HepG2 (cell line): Measurements from ENCODE around the gene TMEM107. TPM values are rescaled to one million over a fixed set of nuclear protein-coding genes. Genes with fewer than 3 reads are reported as not detected.

Experiments used
- ASH2L ChIP-seq: fragments of 300-600, 200-600 bp; sonication (generic); IDR thresholded peaks from 2 replicates; pipeline ENCODE4 v1.7.0; 2017; ENCODE audit warnings: low read depth, mild to moderate bottlenecking, moderate library complexity, mixed read lengths, low read length; ENCODE audit not compliant: insufficient read length
- BCL6 ChIP-seq: IDR thresholded peaks from 2 replicates; pipeline ENCODE4 v1.6.1; 2016; ENCODE audit warnings: missing genetic modification reagents, missing compliant biosample characterization
- FOXA1 ChIP-seq, 2 experiments: fragments of 450-650 bp in 1 of 2; sonication (generic) in 1 of 2; formaldehyde crosslinking in 1 of 2; IDR thresholded peaks; 2 replicates each; pipeline versions ENCODE4 v1.4.0 to v1.6.1; 2016 to 2020; ENCODE audit warnings: missing genetic modification reagents in 1 of 2
- IKZF4 ChIP-seq: sonication (generic); formaldehyde crosslinking; IDR thresholded peaks from 2 replicates; pipeline ENCODE4 v1.5.1; 2020; ENCODE audit warnings: borderline replicate concordance, mild to moderate bottlenecking, low read depth, missing genetic modification reagents; ENCODE audit errors: not compliant biosample characterization
- IKZF5 ChIP-seq: IDR thresholded peaks from 2 replicates; pipeline ENCODE4 v1.6.1; 2018; ENCODE audit warnings: missing genetic modification reagents, mild to moderate bottlenecking, missing compliant biosample characterization
- KAT7 ChIP-seq: IDR thresholded peaks from 2 replicates; pipeline ENCODE4 v1.6.1; 2018; ENCODE audit warnings: borderline replicate concordance, missing compliant biosample characterization
- MXD3 ChIP-seq: IDR thresholded peaks from 2 replicates; pipeline ENCODE4 v1.6.1; 2016; ENCODE audit warnings: mild to moderate bottlenecking, missing biosample characterization, missing genetic modification reagents
- MXI1 ChIP-seq: IDR thresholded peaks from 3 replicates; pipeline ENCODE4 v1.6.1; 2012; ENCODE audit warnings: low read depth, low read length, inconsistent platforms, borderline replicate concordance
- RBAK ChIP-seq: sonication (generic); formaldehyde crosslinking; IDR thresholded peaks from 2 replicates; pipeline ENCODE4 v1.5.1; 2020; ENCODE audit warnings: mild to moderate bottlenecking, missing genetic modification reagents
- RFX5 ChIP-seq: IDR thresholded peaks from 2 replicates; pipeline ENCODE4 v1.6.1; 2011; ENCODE audit warnings: low read depth, low read length, improper control_type of control experiment
- SAP130 ChIP-seq: IDR thresholded peaks from 2 replicates; pipeline ENCODE4 v1.6.1; 2016; ENCODE audit warnings: low read depth
- SIX4 ChIP-seq: sonication (generic); formaldehyde crosslinking; IDR thresholded peaks from 2 replicates; pipeline ENCODE4 v1.4.0; 2020; ENCODE audit warnings: missing genetic modification reagents
- SP1 ChIP-seq, 2 experiments: fragments of 450-650 bp in 1 of 2; sonication (generic) in 1 of 2; formaldehyde crosslinking in 1 of 2; IDR thresholded peaks; 2 replicates each; pipeline versions ENCODE4 v1.4.0 to v1.6.1; 2016 to 2020; ENCODE audit warnings: missing genetic modification reagents in 1 of 2
- SRF ChIP-seq: IDR thresholded peaks from 2 replicates; pipeline ENCODE4 v1.6.1; 2011; ENCODE audit warnings: mild to moderate bottlenecking, low read depth, low read length, moderate library complexity
- TFAP4 ChIP-seq: sonication (generic); IDR thresholded peaks from 2 replicates; pipeline ENCODE4 v1.6.1; 2016; ENCODE audit warnings: low read depth, borderline replicate concordance
- ZBTB33 ChIP-seq: sonication (generic); formaldehyde crosslinking; IDR thresholded peaks from 2 replicates; pipeline ENCODE4 v1.4.0; 2020; ENCODE audit warnings: missing genetic modification reagents
- ZBTB7B ChIP-seq: sonication (generic); formaldehyde crosslinking; IDR thresholded peaks from 2 replicates; pipeline ENCODE4 v1.4.0; 2020; ENCODE audit warnings: missing genetic modification reagents
- ZHX1 ChIP-seq: sonication (generic); formaldehyde crosslinking; IDR thresholded peaks from 2 replicates; pipeline ENCODE4 v1.8.1; 2022; ENCODE audit warnings: low read depth, mild to moderate bottlenecking, missing genetic modification reagents
- ZNF101 ChIP-seq: sonication (generic); formaldehyde crosslinking; IDR thresholded peaks from 2 replicates; pipeline ENCODE4 v1.4.0; 2020; ENCODE audit warnings: mild to moderate bottlenecking, low read depth, missing genetic modification reagents, borderline replicate concordance
- ZSCAN12 ChIP-seq: sonication (generic); formaldehyde crosslinking; IDR thresholded peaks from 2 replicates; pipeline ENCODE4 v1.9.0; 2021; ENCODE audit warnings: mild to moderate bottlenecking, missing genetic modification reagents
- ZSCAN25 ChIP-seq: sonication (generic); formaldehyde crosslinking; IDR thresholded peaks from 2 replicates; pipeline ENCODE4 v1.8.0; 2022; ENCODE audit warnings: mild to moderate bottlenecking, missing genetic modification reagents
- polyA plus RNA-seq, 8 experiments: library from polyadenylated mRNA; depleted of rRNA in 3 of 8; stranded (reverse) in 7 of 8; unstranded in 1 of 8; fragments of >200 nt; fragmentation: Illumina TruSeq in 4 of 8; extraction: Trizol in 4 of 8; gene quantifications; 2 replicates each; pipeline versions ENCODE4 v1.2.1 to v1.2.3, GENCODE V29; 2011 to 2016; ENCODE audit warnings: low read depth in 4 of 8, missing spikeins in 1 of 8, mixed read lengths in 1 of 8; ENCODE audit not compliant: insufficient read depth in 1 of 8
- total RNA-seq, 5 experiments: library from RNA; depleted of rRNA; stranded (reverse); fragments of >200 nt; fragmentation: Illumina TruSeq; extraction: Trizol; gene quantifications; 2 replicates each; pipeline ENCODE4 v1.2.3, GENCODE V29; 2016; ENCODE audit warnings: low read depth in 1 of 5

Gene TMEM107
- total and polyA plus RNA-seq, 2 of the 13 experiments (the other 11 are each of a cell fraction or from before 2014, with no cell fraction given) = 7.2 to 15.3 TPM

- 0 out of 2 replicates have a peak, but pooled peaks have one; percentile 11 for TF ChIP-seq ZBTB33 (CRISPR knock-in tag)
- no peak for TF ChIP-seq IKZF4 (CRISPR knock-in tag)
- peak; percentile 36; the same call in 1 of the 2 replicates for TF ChIP-seq IKZF5 (CRISPR knock-in tag)
- TF ChIP-seq ZHX1 (CRISPR knock-in tag) = peak; percentile 74; the same call in 1 of the 2 replicates
- TF ChIP-seq SRF = no peak
- peak; percentile 69; the same call in 1 of the 2 replicates for TF ChIP-seq KAT7
- no peak for TF ChIP-seq MXD3 (CRISPR knock-in tag)
- TF ChIP-seq SIX4 (CRISPR knock-in tag) = no peak
- TF ChIP-seq ZSCAN12 (CRISPR knock-in tag) = no peak
- TF ChIP-seq SP1 (IDR thresholded peaks at IDR 0.05) = no peak
- peak; percentile 54 for TF ChIP-seq SP1 (CRISPR knock-in tag; IDR thresholded peaks at IDR 0.05)
- 0 out of 3 replicates have a peak, but pooled peaks have one; percentile 26 for TF ChIP-seq MXI1
- peak; percentile 41 for TF ChIP-seq TFAP4
- TF ChIP-seq ZSCAN25 (CRISPR knock-in tag) = peak; percentile 25; the same call in 1 of the 2 replicates
- TF ChIP-seq BCL6 (CRISPR knock-in tag) = peak; percentile 49; the same call in 1 of the 2 replicates
- TF ChIP-seq FOXA1 (IDR thresholded peaks at IDR 0.05) = no peak
- 0 out of 2 replicates have a peak, but pooled peaks have one; percentile 25 for TF ChIP-seq FOXA1 (CRISPR knock-in tag; IDR thresholded peaks at IDR 0.05)
- no peak; the same call in 1 of the 2 replicates for TF ChIP-seq ZBTB7B
- TF ChIP-seq RBAK (CRISPR knock-in tag) = 0 out of 2 replicates have a peak, but pooled peaks have one; percentile 32
- no peak for TF ChIP-seq RFX5
- peak; percentile 17 for TF ChIP-seq ASH2L
- peak; percentile 45 for TF ChIP-seq SAP130 (CRISPR knock-in tag)
- TF ChIP-seq ZNF101 (CRISPR knock-in tag) = no peak
These were observed 10.8 kb upstream of the TMEM107 start (continued) for GRCh38 chr17:8186787-8187516.
